OCI-LY7 (cell line): ENCODE results near the gene TUBB1. TPM values are rescaled to one million over a fixed set of nuclear protein-coding genes. Genes with fewer than 3 reads are reported as not detected.

Experiments used
- BruUV-seq: library from RNA; stranded (reverse); fragments of 400-500 nt; replicated peaks from 2 replicates; lab custom pipeline; 2021; lab: Mats Ljungman, UMichigan
- CTCF ChIA-PET: fragments of 300-600 bp; sonication (Branson Sonifier 250); formaldehyde crosslinking; loops from one replicate; lab custom pipeline; 2022; ENCODE audit warnings: antibody characterized with exemption; ENCODE audit not compliant: unreplicated experiment; lab: Charles Lee
- POLR2A ChIA-PET: fragments of 300-600 bp; sonication (Branson Sonifier 250); formaldehyde crosslinking; loops from one replicate; lab custom pipeline; 2022; ENCODE audit warnings: antibody characterized with exemption; lab: Charles Lee
- DNase-seq: peaks from one replicate; pipeline ENCODE4 v3.0.0-alpha.2; 2015; ENCODE audit warnings: low spot score
- H2AFZ ChIP-seq: fragments of 200-600 bp; sonication (generic), shearing (Covaris generic); 2 replicates; pipeline ENCODE4 v1.6.1; 2014; ENCODE audit warnings: mild to moderate bottlenecking, antibody characterized with exemption, low read length, moderate library complexity
- H3K27ac ChIP-seq: fragments of 200-600 bp; sonication (generic); 2 replicates; pipeline ENCODE4 v1.5.1; 2014; ENCODE audit warnings: mixed run types, low read depth, mild to moderate bottlenecking, moderate library complexity, low read length, inconsistent platforms; ENCODE audit not compliant: poor library complexity, severe bottlenecking
- H3K36me3 ChIP-seq: fragments of 200-600 bp; sonication (generic); 2 replicates; pipeline ENCODE4 v1.6.1; 2014; ENCODE audit warnings: mild to moderate bottlenecking, antibody characterized with exemption, low read length, moderate library complexity, mixed read lengths; ENCODE audit not compliant: insufficient read depth
- H3K4me1 ChIP-seq: fragments of 200-600 bp; sonication (generic); 2 replicates; pipeline ENCODE4 v1.5.1; 2014; ENCODE audit warnings: mild to moderate bottlenecking, low read length; ENCODE audit not compliant: insufficient read depth, poor library complexity, severe bottlenecking
- H3K4me2 ChIP-seq: fragments of 200-600 bp; sonication (generic); 2 replicates; pipeline ENCODE4 v1.6.1; 2014; ENCODE audit warnings: mild to moderate bottlenecking, low read length
- H3K4me3 ChIP-seq: fragments of 200-600 bp; sonication (generic); 2 replicates; pipeline ENCODE4 v1.5.1; 2014; ENCODE audit warnings: mild to moderate bottlenecking, low read depth, low read length; ENCODE audit not compliant: poor library complexity, severe bottlenecking
- H3K79me2 ChIP-seq: fragments of 200-600 bp; sonication (generic); 2 replicates; pipeline ENCODE4 v1.6.1; 2016; ENCODE audit warnings: low read depth, mild to moderate bottlenecking, low read length, moderate library complexity, mixed read lengths; ENCODE audit not compliant: insufficient read depth
- H3K9me2 ChIP-seq: fragments of 200-600 bp; sonication (generic); 2 replicates; pipeline ENCODE4 v1.6.1; 2016; ENCODE audit warnings: mild to moderate bottlenecking, low read length, mixed read lengths; ENCODE audit not compliant: insufficient read depth
- H3K9me3 ChIP-seq: fragments of 200-600 bp; sonication (generic); 2 replicates; pipeline ENCODE4 v1.6.1; 2014; ENCODE audit warnings: mild to moderate bottlenecking, mixed run types, low read length, mixed read lengths
- H4K20me1 ChIP-seq: fragments of 200-600 bp; sonication (generic); 2 replicates; pipeline ENCODE4 v1.6.1; 2014; ENCODE audit warnings: mild to moderate bottlenecking, antibody characterized with exemption, low read length, moderate library complexity, mixed read lengths; ENCODE audit not compliant: insufficient read depth
- EZH2phosphoT487 ChIP-seq: fragments of 200-600 bp; sonication (generic); IDR thresholded peaks from 2 replicates; pipeline ENCODE4 v1.6.1; 2018; ENCODE audit warnings: low read depth, borderline replicate concordance, mild to moderate bottlenecking, mixed run types, antibody characterized with exemption, low read length, moderate library complexity, mixed read lengths
- intact Hi-C: fragments of 100-400 bp; cut with micrococcal nuclease; formaldehyde crosslinking; loops from one replicate; pipeline ENCODE4 v1.10.0; 2022; ENCODE audit not compliant: unreplicated experiment
- total RNA-seq, 2 experiments: library from RNA; depleted of rRNA in 1 of 2; stranded (reverse); fragments of >200 nt in 1 of 2; shearing (Covaris generic) in 1 of 2; gene quantifications; 2 replicates each; pipeline ENCODE4 v1.2.3, GENCODE V29; 2014 to 2022
- TF ChIP-seq, protein P1 (sequence below): fragments of 200-600 bp; sonication (generic); conservative IDR thresholded peaks from 2 replicates; pipeline ENCODE4 v1.5.1; 2014; ENCODE audit warnings: mild to moderate bottlenecking, antibody characterized with exemption, low read length, moderate library complexity, mixed read lengths

TUBB1 gene
- total RNA-seq, 2 experiments from 2014 or later: 0.11 TPM; not detected in 1

DNA sequence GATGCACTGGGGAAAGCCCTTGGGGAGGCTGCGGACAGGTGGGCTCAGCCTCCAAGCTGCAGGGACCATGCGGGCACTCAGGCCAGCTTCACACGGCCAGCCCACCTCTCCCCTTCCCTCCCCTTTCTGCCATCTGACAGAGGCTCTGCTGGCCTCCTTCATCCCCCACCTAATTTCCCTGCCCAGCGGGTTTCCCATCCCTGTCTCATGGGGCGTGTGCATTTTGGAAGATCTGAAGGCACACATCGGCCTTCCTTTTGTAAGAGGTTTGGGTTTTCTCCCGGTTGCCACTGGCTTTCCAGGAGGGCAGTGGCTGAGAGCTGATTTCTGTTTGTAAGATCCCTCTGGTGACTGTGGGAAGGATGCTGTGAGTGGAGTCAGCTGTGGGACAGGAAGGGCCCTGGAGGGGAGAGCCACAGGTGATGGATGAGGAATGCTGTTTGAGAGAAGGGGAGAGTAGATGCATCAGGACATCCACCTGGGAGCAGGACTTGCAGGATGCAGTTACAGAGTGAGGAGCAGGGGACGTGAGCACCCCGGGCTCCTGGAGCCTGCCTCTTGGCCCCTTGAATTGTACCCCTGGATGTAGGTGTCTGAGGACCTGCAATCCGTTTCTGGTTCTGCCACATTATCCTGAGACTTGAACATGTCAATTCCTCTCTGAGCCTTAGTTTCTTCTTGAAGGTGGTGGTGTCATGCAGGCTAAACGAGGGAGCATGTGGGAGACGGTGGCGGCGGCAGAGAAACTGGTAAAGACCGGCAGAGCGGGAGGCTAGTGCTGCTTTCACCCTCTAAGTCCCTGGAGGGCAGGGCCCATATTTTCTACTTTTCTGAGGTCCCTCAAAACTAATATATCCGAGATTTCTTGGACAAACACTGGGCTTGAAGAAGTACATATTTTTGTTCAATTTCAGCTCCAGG lies 5.9 kb upstream of the TUBB1 start:
- Histone ChIP-seq H3K36me3 (no peaks in the 10 kb centered on the region), H3K9me2 (no peaks in the 10 kb centered on the region), H2AFZ (no peak overlapping the region), H3K4me3 (no peak overlapping the region), H3K4me1 (peaks cover 42% of the 10 kb centered on the region), H3K4me2 (no peak overlapping the region), H4K20me1 (no peaks in the 10 kb centered on the region), H3K9me3 (no peaks in the 10 kb centered on the region), H3K79me2 (no peaks in the 10 kb centered on the region), H3K27ac (no peak overlapping the region)
- POLR2A ChIA-PET: interaction anchor here (2.1 kb wide), 1 partner anchor 19 kb away, joined by 9 read pairs; the partner anchor contains the start of gene ATP5F1E
- BruUV-seq: no TSS peak
- CTCF ChIA-PET: no interaction called here
- intact Hi-C loops: no loop called here
- DNase-seq: no peak
- no peak for TF ChIP-seq EZH2phosphoT487
- TF ChIP-seq, protein P1, sequence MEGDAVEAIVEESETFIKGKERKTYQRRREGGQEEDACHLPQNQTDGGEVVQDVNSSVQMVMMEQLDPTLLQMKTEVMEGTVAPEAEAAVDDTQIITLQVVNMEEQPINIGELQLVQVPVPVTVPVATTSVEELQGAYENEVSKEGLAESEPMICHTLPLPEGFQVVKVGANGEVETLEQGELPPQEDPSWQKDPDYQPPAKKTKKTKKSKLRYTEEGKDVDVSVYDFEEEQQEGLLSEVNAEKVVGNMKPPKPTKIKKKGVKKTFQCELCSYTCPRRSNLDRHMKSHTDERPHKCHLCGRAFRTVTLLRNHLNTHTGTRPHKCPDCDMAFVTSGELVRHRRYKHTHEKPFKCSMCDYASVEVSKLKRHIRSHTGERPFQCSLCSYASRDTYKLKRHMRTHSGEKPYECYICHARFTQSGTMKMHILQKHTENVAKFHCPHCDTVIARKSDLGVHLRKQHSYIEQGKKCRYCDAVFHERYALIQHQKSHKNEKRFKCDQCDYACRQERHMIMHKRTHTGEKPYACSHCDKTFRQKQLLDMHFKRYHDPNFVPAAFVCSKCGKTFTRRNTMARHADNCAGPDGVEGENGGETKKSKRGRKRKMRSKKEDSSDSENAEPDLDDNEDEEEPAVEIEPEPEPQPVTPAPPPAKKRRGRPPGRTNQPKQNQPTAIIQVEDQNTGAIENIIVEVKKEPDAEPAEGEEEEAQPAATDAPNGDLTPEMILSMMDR: no peak

DNA sequence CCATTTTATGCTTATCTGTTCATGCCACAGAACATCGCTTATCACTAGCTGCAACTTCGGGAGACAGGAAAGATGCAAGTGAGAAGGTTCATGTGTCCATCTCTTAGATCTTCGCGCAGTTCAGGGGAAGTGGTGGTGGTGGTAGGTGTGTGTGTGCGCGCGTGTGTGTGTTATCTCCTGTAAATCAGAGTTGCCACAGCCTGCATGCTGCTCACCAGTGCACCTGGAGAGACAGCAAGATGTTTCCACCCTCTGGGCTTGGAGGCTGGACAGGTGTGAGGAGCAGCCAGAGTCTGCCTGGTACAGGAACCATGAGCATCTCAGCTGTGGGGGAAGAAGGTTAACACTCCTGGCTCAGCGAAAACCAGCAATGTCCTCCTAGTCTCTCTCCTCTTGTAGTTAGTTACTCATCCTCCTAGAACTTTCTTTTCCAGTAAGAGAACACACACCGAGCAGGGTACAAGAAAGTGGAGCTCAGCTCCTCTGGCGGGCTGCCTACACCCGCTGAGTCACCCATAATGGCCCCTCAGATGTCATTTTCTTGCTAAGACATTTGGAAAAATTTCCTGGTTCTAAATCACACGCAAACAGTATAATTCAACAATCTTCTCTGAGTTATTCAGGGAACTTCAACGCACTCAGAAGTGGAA lies 5.1 kb upstream of the TUBB1 start:
- no peaks in the 10 kb centered on the region for H4K20me1 ChIP-seq
- no peaks in the 10 kb centered on the region for H3K36me3 ChIP-seq
- H3K9me2 ChIP-seq: no peaks in the 10 kb centered on the region
- CTCF ChIA-PET: no interaction called here
- H2AFZ ChIP-seq: no peak overlapping the region
- TF ChIP-seq, protein P1: no peak
- TF ChIP-seq EZH2phosphoT487: no peak
- H3K27ac ChIP-seq: no peak overlapping the region
- DNase-seq: no peak
- H3K4me2 ChIP-seq: no peak overlapping the region
- H3K4me3 ChIP-seq: no peak overlapping the region
- no TSS peak for BruUV-seq
- intact Hi-C loops: no loop called here
- POLR2A ChIA-PET: interaction anchor here (2.1 kb wide), 1 partner anchor 18 kb away, joined by 9 read pairs; the partner anchor contains the start of gene ATP5F1E
- H3K4me1 ChIP-seq: peaks cover 34% of the 10 kb centered on the region
- H3K79me2 ChIP-seq: no peaks in the 10 kb centered on the region
- no peaks in the 10 kb centered on the region for H3K9me3 ChIP-seq
